ENCODE data around the gene ERMN. TPM values are rescaled to one million over a fixed set of nuclear protein-coding genes. Genes with fewer than 3 reads are reported as not detected.
A peak's percentile ranks its signal among the peaks of the same experiment; 100 is the strongest.

ERMN gene
- total and polyA plus RNA-seq, 5 donors from 2014 or later: 13.0 TPM; not detected in 4

DNA sequence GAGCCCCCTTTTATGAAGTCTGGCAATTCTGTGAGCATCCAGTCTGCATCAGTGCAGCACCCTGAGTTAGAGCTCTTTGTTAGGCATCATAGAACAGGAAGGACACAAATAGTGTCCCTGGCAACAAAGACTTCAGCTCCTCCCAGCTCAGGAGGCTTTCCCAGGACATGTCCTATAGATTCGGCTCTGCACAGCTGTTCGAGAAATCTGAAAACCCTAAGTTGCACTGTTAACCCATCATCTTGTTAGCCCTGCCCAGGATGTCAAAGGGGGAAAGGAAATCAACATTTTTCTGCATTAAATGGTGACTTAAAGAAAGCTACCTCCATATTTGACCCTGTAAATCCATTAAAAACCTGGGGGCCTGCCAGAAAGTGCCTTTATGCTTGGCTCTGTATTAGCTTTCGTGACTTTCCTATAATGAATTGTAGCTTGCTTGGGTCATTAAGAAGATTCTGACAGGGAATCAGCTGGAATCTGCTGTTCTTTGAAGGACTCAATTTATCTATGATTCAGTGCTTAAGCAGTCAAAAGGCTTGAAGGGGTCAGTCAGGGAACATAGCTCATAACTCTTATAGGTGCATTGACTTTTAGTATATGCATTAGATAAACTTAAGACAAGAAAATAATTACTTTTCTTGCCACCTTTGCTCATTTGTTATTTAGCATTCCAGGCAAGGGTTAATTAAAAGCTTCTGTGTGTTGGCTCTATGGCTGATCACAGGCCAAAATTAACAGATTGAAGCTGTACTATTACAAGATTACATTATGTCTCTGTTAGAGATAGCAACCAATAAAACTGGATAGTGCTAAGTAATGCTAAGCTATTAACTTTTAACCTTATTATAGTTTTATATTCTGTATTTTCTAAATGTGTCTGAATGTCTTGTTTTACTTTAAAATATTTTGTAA lies 20.6 kb downstream of the ERMN start:
- ATAC-seq (ENCODE audit: low read depth in 2 of 2): no peak
- no peak overlapping the region for H3K4me3 ChIP-seq (ENCODE audit: low read depth, low read length)
- H3K9me3 ChIP-seq (ENCODE audit: control insufficient read depth in 2 of 2, low read length in 2 of 2): no peaks in the 10 kb centered on the region
- no peaks in the 10 kb centered on the region for H3K36me3 ChIP-seq (ENCODE audit: control insufficient read depth, insufficient read depth, low read length)
- H3K27ac ChIP-seq (ENCODE audit: insufficient read depth, low read length, poor library complexity, severe bottlenecking): no peak overlapping the region
- H3K27me3 ChIP-seq (ENCODE audit: control insufficient read depth, insufficient read depth, low read length): no peaks in the 10 kb centered on the region
- peaks cover 15% of the 10 kb centered on the region for H3K27me3 Mint-ChIP-seq
- no peak overlapping the region for H3K4me3 Mint-ChIP-seq
- no peaks in the 10 kb centered on the region for H3K36me3 Mint-ChIP-seq
- peaks cover 0 to 3% (median 0%) of the 10 kb centered on the region in 7 donors for H3K9me3 Mint-ChIP-seq
- peaks cover 7% of the 10 kb centered on the region for H3K4me1 ChIP-seq (ENCODE audit: control insufficient read depth, insufficient read depth, low read length, poor library complexity, severe bottlenecking)
- no peak overlapping the region for H3K27ac Mint-ChIP-seq
- peaks cover 0 to 20% (median 7%) of the 10 kb centered on the region in 4 donors for H3K4me1 Mint-ChIP-seq
- no peak for DNase-seq

- H3K27ac ChIP-seq (ENCODE audit: insufficient read depth, low read length, poor library complexity, severe bottlenecking): no peak overlapping the region
- H3K4me3 ChIP-seq (ENCODE audit: low read depth, low read length): no peak overlapping the region
- Mint-ChIP-seq H3K36me3 (no peaks in the 10 kb centered on the region), H3K4me3 (no peak overlapping the region), H3K4me1 (peaks cover 0 to 20% (median 7%) of the 10 kb centered on the region in 4 donors), H3K9me3 (no peaks in the 10 kb centered on the region), H3K27me3 (peaks cover 13% of the 10 kb centered on the region), H3K27ac (no peak overlapping the region)
- DNase-seq (no peak), ATAC-seq (ENCODE audit: low read depth in 2 of 2) (no peak)
- no peaks in the 10 kb centered on the region for H3K36me3 ChIP-seq (ENCODE audit: control insufficient read depth, insufficient read depth, low read length)
- H3K4me1 ChIP-seq (ENCODE audit: control insufficient read depth, insufficient read depth, low read length, poor library complexity, severe bottlenecking): peaks cover 7% of the 10 kb centered on the region
- peaks cover 2% of the 10 kb centered on the region for H3K27me3 ChIP-seq (ENCODE audit: control insufficient read depth, insufficient read depth, low read length)
- no peaks in the 10 kb centered on the region for H3K9me3 ChIP-seq (ENCODE audit: control insufficient read depth in 2 of 2, low read length in 2 of 2)
Observed at GRCh38 chr2:157303612-157304011, 22.0 kb downstream of the ERMN start.

- H3K4me3 ChIP-seq (ENCODE audit: low read depth, low read length): no peak overlapping the region
- H3K36me3 ChIP-seq (ENCODE audit: control insufficient read depth, insufficient read depth, low read length): no peaks in the 10 kb centered on the region
- H3K27ac Mint-ChIP-seq: no peak overlapping the region
- peaks cover 0 to 20% (median 7%) of the 10 kb centered on the region in 4 donors for H3K4me1 Mint-ChIP-seq
- DNase-seq (peak; percentile 6 to 60 (median 58)), ATAC-seq (ENCODE audit: low read depth in 2 of 2) (peak; percentile 67 to 70)
- H3K27me3 Mint-ChIP-seq: peaks cover 16% of the 10 kb centered on the region
- no peak overlapping the region for H3K4me3 Mint-ChIP-seq
- H3K36me3 Mint-ChIP-seq: no peaks in the 10 kb centered on the region
- no peaks in the 10 kb centered on the region for H3K9me3 Mint-ChIP-seq
- H3K4me1 ChIP-seq (ENCODE audit: control insufficient read depth, insufficient read depth, low read length, poor library complexity, severe bottlenecking): peaks cover 7% of the 10 kb centered on the region
- H3K27ac ChIP-seq (ENCODE audit: insufficient read depth, low read length, poor library complexity, severe bottlenecking): no peak overlapping the region
- peaks cover 2% of the 10 kb centered on the region for H3K27me3 ChIP-seq (ENCODE audit: control insufficient read depth, insufficient read depth, low read length)
- no peaks in the 10 kb centered on the region for H3K9me3 ChIP-seq (ENCODE audit: control insufficient read depth in 2 of 2, low read length in 2 of 2)
Observed at GRCh38 chr2:157302492-157303099, 23.0 kb downstream of the ERMN start.

- Histone ChIP-seq H3K4me1 (ENCODE audit: control insufficient read depth, insufficient read depth, low read length, poor library complexity, severe bottlenecking) (peaks cover 3% of the 10 kb centered on the region), H3K27me3 (ENCODE audit: control insufficient read depth, insufficient read depth, low read length) (peaks cover 2% of the 10 kb centered on the region), H3K27ac (ENCODE audit: insufficient read depth, low read length, poor library complexity, severe bottlenecking) (no peak overlapping the region), H3K36me3 (ENCODE audit: control insufficient read depth, insufficient read depth, low read length) (no peaks in the 10 kb centered on the region), H3K4me3 (ENCODE audit: low read depth, low read length) (no peak overlapping the region), H3K9me3 (ENCODE audit: control insufficient read depth in 2 of 2, low read length in 2 of 2) (no peaks in the 10 kb centered on the region)
- H3K4me1 Mint-ChIP-seq: peaks cover 0 to 11% (median 2%) of the 10 kb centered on the region in 4 donors
- H3K9me3 Mint-ChIP-seq: no peaks in the 10 kb centered on the region
- no peaks in the 10 kb centered on the region for H3K36me3 Mint-ChIP-seq
- H3K27ac Mint-ChIP-seq: peak overlapping the region in 1 of 3 donors; percentile 5
- H3K4me3 Mint-ChIP-seq: no peak overlapping the region
- ATAC-seq (ENCODE audit: low read depth in 2 of 2): no peak
- H3K27me3 Mint-ChIP-seq: peaks cover 19% of the 10 kb centered on the region
- DNase-seq: no peak
Observed at GRCh38 chr2:157301307-157301706, 24.3 kb downstream of the ERMN start.

GRCh38 chr2:157296958-157297357 lies 28.7 kb downstream of the ERMN start:
- Histone ChIP-seq H3K27ac (ENCODE audit: insufficient read depth, low read length, poor library complexity, severe bottlenecking) (no peak overlapping the region), H3K4me3 (ENCODE audit: low read depth, low read length) (no peak overlapping the region), H3K27me3 (ENCODE audit: control insufficient read depth, insufficient read depth, low read length) (peaks cover 2% of the 10 kb centered on the region), H3K9me3 (ENCODE audit: control insufficient read depth in 2 of 2, low read length in 2 of 2) (no peaks in the 10 kb centered on the region), H3K4me1 (ENCODE audit: control insufficient read depth, insufficient read depth, low read length, poor library complexity, severe bottlenecking) (no peaks in the 10 kb centered on the region), H3K36me3 (ENCODE audit: control insufficient read depth, insufficient read depth, low read length) (no peaks in the 10 kb centered on the region)
- H3K4me1 Mint-ChIP-seq: no peaks in the 10 kb centered on the region
- H3K4me3 Mint-ChIP-seq: no peak overlapping the region
- no peaks in the 10 kb centered on the region for H3K9me3 Mint-ChIP-seq
- H3K27ac Mint-ChIP-seq: no peak overlapping the region
- DNase-seq (no peak), ATAC-seq (ENCODE audit: low read depth in 2 of 2) (no peak)
- H3K27me3 Mint-ChIP-seq: peaks cover 19% of the 10 kb centered on the region
- H3K36me3 Mint-ChIP-seq: no peaks in the 10 kb centered on the region

- ATAC-seq (ENCODE audit: low read depth in 2 of 2): no peak
Observed at GRCh38 chr2:157296490-157296889, 29.1 kb downstream of the ERMN start.

GRCh38 chr2:157292853-157293252 lies 32.8 kb downstream of the ERMN start:
- peaks cover 1% of the 10 kb centered on the region for H3K27me3 ChIP-seq (ENCODE audit: control insufficient read depth, insufficient read depth, low read length)
- no peak overlapping the region for H3K27ac ChIP-seq (ENCODE audit: insufficient read depth, low read length, poor library complexity, severe bottlenecking)
- no peak overlapping the region for H3K4me3 Mint-ChIP-seq
- H3K27ac Mint-ChIP-seq: no peak overlapping the region
- no peaks in the 10 kb centered on the region for H3K4me1 ChIP-seq (ENCODE audit: control insufficient read depth, insufficient read depth, low read length, poor library complexity, severe bottlenecking)
- ATAC-seq (ENCODE audit: low read depth in 2 of 2) (no peak), DNase-seq (no peak)
- no peaks in the 10 kb centered on the region for H3K9me3 ChIP-seq (ENCODE audit: control insufficient read depth in 2 of 2, low read length in 2 of 2)
- H3K9me3 Mint-ChIP-seq: no peaks in the 10 kb centered on the region
- no peaks in the 10 kb centered on the region for H3K36me3 ChIP-seq (ENCODE audit: control insufficient read depth, insufficient read depth, low read length)
- no peaks in the 10 kb centered on the region for H3K36me3 Mint-ChIP-seq
- H3K27me3 Mint-ChIP-seq: peaks cover 8% of the 10 kb centered on the region
- H3K4me3 ChIP-seq (ENCODE audit: low read depth, low read length): no peak overlapping the region
- no peaks in the 10 kb centered on the region for H3K4me1 Mint-ChIP-seq

More at GRCh38 chr2:157296490-157296889, 29.1 kb downstream of the ERMN start:
- no peak overlapping the region for H3K4me3 Mint-ChIP-seq
- peaks cover 18% of the 10 kb centered on the region for H3K27me3 Mint-ChIP-seq
- no peaks in the 10 kb centered on the region for H3K4me1 Mint-ChIP-seq
- H3K36me3 Mint-ChIP-seq: no peaks in the 10 kb centered on the region
- H3K27ac ChIP-seq (ENCODE audit: insufficient read depth, low read length, poor library complexity, severe bottlenecking): no peak overlapping the region
- H3K27me3 ChIP-seq (ENCODE audit: control insufficient read depth, insufficient read depth, low read length): peaks cover 2% of the 10 kb centered on the region
- H3K27ac Mint-ChIP-seq: no peak overlapping the region
- H3K9me3 ChIP-seq (ENCODE audit: control insufficient read depth in 2 of 2, low read length in 2 of 2): no peaks in the 10 kb centered on the region
- no peaks in the 10 kb centered on the region for H3K4me1 ChIP-seq (ENCODE audit: control insufficient read depth, insufficient read depth, low read length, poor library complexity, severe bottlenecking)
- no peak overlapping the region for H3K4me3 ChIP-seq (ENCODE audit: low read depth, low read length)
- DNase-seq: no peak
- no peaks in the 10 kb centered on the region for H3K9me3 Mint-ChIP-seq
- no peaks in the 10 kb centered on the region for H3K36me3 ChIP-seq (ENCODE audit: control insufficient read depth, insufficient read depth, low read length)
